K562 treated with DMSO at 1 percent for 24 hours (cell line): ENCODE measurements around the gene CACNA1G. TPM values are rescaled to one million over a fixed set of nuclear protein-coding genes. Genes with fewer than 3 reads are reported as not detected.

ENCODE experiments used
- total RNA-seq: library from RNA; unstranded; fragments of 300-600 nt; gene quantifications from 2 replicates; pipeline ENCODE4 v1.2.3, GENCODE V29; 2022; ENCODE audit warnings: low read depth; ENCODE audit not compliant: insufficient read depth

Gene CACNA1G
- 0.08 and 0.09 TPM in 2 replicates for total RNA-seq

DNA sequence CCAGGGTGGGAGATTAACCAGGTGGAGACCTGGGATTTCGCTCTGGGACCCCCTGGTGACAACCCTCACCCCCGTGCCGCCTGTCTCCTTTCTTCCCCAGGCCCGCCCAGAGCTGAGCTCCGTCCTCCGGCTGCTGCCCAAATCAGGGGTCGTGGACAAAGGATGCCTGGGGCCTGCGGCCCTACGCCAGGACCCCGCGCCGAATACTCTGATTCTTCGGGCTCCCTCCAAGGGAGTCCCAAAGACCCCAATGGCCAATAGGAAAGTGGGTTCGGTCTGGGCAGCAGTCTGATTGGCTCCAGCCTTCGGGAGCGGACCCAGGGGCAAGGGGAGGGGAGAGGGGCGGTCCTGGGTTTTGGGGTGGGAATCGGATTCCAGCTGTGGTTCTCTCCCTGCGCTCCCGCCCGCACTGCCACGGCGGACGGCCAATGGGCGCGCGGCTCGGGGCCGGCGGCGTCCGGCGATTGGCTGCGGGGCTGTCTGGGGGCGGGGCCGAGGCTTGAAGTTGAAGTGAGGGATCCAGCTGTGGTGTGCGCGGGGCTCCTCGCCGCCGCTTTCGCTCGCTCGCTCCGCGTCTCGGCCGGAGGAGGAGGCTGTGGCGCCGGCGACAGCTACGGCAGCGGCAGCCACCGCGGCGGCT, at the start of gene CACNA1G:
TSS of gene CACNA1G (plus strand) at position 531 of the 640 bp plus-strand sequence. CDS start 745 bp downstream, outside the sequence.

DNA sequence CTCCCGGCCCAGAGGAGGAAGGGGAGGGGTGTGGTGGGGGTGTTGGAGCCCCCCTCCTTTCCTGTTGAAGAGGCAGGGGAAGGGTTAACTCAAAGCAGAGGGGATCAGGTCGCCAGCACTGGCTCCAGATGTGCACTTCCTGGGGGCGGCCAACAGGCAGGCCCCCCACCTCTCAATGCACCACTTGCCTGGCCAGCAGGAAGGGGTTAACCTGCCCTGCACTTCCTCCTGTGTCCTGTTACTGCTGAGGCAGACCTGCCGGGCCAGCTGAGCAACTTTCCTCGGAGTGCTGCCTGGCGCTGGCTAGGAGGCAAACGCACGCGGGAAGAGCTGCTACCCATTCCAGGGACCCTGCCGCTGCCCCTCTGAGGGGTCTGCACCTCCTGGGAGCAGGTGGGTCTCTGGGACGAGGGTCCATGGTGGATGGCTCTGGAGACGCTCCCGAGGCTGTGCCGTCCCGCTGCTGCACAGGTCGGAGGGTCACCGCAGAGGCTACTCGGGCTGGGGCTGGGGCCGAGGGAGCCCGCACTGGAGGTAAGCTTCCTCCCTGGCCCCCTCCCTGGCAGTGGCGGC, 28.0 kb upstream of the CACNA1G start, which contains the start of gene EPN3:
TSS of gene EPN3 (plus strand) at position 284 of the 573 bp plus-strand sequence. CDS start 3,822 bp downstream, outside the sequence.

GRCh38 chr17:50547035-50547735, 13.3 kb upstream of the CACNA1G start, which contains the start of gene SPATA20:
Gene SPATA20 (plus strand): TSS chr17:50547174. CDS start chr17:50547209, 35 bp downstream.

GRCh38 chr17:50634224-50634914, 73.9 kb downstream of the CACNA1G start, which contains the start of gene ABCC3:
Gene ABCC3 (plus strand): TSS chr17:50634881. CDS start chr17:50634937, 56 bp downstream.

Other genes with a start within 250 kb of the CACNA1G start
- 9.8 and 10.3 TPM in 2 replicates for gene XYLT2, start 214.6 kb upstream of the CACNA1G start, total RNA-seq
- gene MRPL27, start 187.5 kb upstream of the CACNA1G start, total RNA-seq: 79.7 and 83.4 TPM in 2 replicates
- 16.1 and 18.5 TPM in 2 replicates for gene EME1, start 187.5 kb upstream of the CACNA1G start, total RNA-seq
- 152 and 158 TPM in 2 replicates for gene LRRC59, start 163.2 kb upstream of the CACNA1G start, total RNA-seq
- 33.3 and 34.0 TPM in 2 replicates for gene ACSF2, start 134.5 kb upstream of the CACNA1G start, total RNA-seq
- gene CHAD, start 91.8 kb upstream of the CACNA1G start, total RNA-seq: not detected in 2 replicates
- gene RSAD1, start 81.9 kb upstream of the CACNA1G start, total RNA-seq: 21.9 and 23.2 TPM in 2 replicates
- not detected in 2 replicates for gene MYCBPAP, start 52.3 kb upstream of the CACNA1G start, total RNA-seq
- not detected in 2 replicates for gene EPN3, start 28.0 kb upstream of the CACNA1G start, total RNA-seq
- gene SPATA20, start 13.5 kb upstream of the CACNA1G start, total RNA-seq: 5.3 and 6.1 TPM in 2 replicates
- gene ABCC3, start 74.2 kb downstream of the CACNA1G start, total RNA-seq: not detected in 2 replicates
- gene ANKRD40, start 147.2 kb downstream of the CACNA1G start, total RNA-seq: 12.3 and 14.5 TPM in 2 replicates
- gene LUC7L3, start 158.9 kb downstream of the CACNA1G start, total RNA-seq: 102 and 105 TPM in 2 replicates
- not detected in 2 replicates for gene ANKRD40CL, start 206.8 kb downstream of the CACNA1G start, total RNA-seq